SK-N-SH treated with all-trans-retinoic acid at 6 μM for 48 hours (cell line): Measurements from ENCODE around the gene HARS2.

Experiments
- ATAC-seq: fragments of 200-7000 bp; cut with Tn5 transposase; 3 replicates; pipeline ENCODE4 v1.9.1; 2020; ENCODE audit warnings: mild to moderate bottlenecking, moderate library complexity
- ARNTL ChIP-seq: fragments of 450-650 bp; formaldehyde crosslinking; IDR thresholded peaks from 2 replicates; pipeline ENCODE4 v1.5.0; 2020; ENCODE audit warnings: low read depth, mild to moderate bottlenecking, moderate library complexity, borderline replicate concordance
- BACH2 ChIP-seq: fragments of 250-450 bp; sonication (Bioruptor Pico); IDR thresholded peaks from 2 replicates; pipeline ENCODE4 v1.9.0; 2021; ENCODE audit warnings: mild to moderate bottlenecking, borderline replicate concordance
- CSDC2 ChIP-seq: fragments of 250-450 bp; sonication (Bioruptor Pico); IDR thresholded peaks from 2 replicates; pipeline ENCODE4 v1.5.0; 2020; ENCODE audit warnings: mild to moderate bottlenecking, moderate library complexity
- ESRRG ChIP-seq: fragments of 250-450 bp; sonication (Bioruptor Pico); IDR thresholded peaks from 2 replicates; pipeline ENCODE4 v1.6.1; 2021; ENCODE audit warnings: mild to moderate bottlenecking
- GLIS3 ChIP-seq: fragments of 250-450 bp; sonication (Bioruptor Pico); IDR thresholded peaks from 2 replicates; pipeline ENCODE4 v1.5.0; 2020; ENCODE audit warnings: mild to moderate bottlenecking, moderate library complexity
- ISL1 ChIP-seq: fragments of 250-450 bp; sonication (Bioruptor Pico); IDR thresholded peaks from 2 replicates; pipeline ENCODE4 v2.1.2; 2022; ENCODE audit warnings: mild to moderate bottlenecking, moderate library complexity
- OSR1 ChIP-seq: fragments of 250-450 bp; sonication (Bioruptor Pico); IDR thresholded peaks from 2 replicates; pipeline ENCODE4 v1.8.0; 2022; ENCODE audit warnings: moderate library complexity, mild to moderate bottlenecking, inconsistent platforms
- PPARA ChIP-seq: fragments of 250-450 bp; sonication (Bioruptor Pico); IDR thresholded peaks from 2 replicates; pipeline ENCODE4 v1.5.0; 2020; ENCODE audit warnings: mild to moderate bottlenecking, borderline replicate concordance
- RARB ChIP-seq: fragments of 250-450 bp; sonication (Bioruptor Pico); IDR thresholded peaks from 2 replicates; pipeline ENCODE4 v1.8.0; 2021; ENCODE audit warnings: mild to moderate bottlenecking, moderate library complexity
- SNAI2 ChIP-seq: fragments of 250-450 bp; sonication (Bioruptor Pico); IDR thresholded peaks from 2 replicates; pipeline ENCODE4 v1.5.0; 2020; ENCODE audit warnings: mild to moderate bottlenecking, moderate library complexity
- TCF4 ChIP-seq: fragments of 250-450 bp; sonication (Bioruptor Pico); IDR thresholded peaks from 2 replicates; pipeline ENCODE4 v1.8.0; 2021; ENCODE audit warnings: mild to moderate bottlenecking, moderate library complexity, borderline replicate concordance
- TOX ChIP-seq: fragments of 250-450 bp; sonication (Bioruptor Pico); IDR thresholded peaks from 2 replicates; pipeline ENCODE4 v1.8.0; 2021; ENCODE audit warnings: mild to moderate bottlenecking, moderate library complexity, borderline replicate concordance
- ZC3H10 ChIP-seq: fragments of 250-450 bp; sonication (Bioruptor Pico); IDR thresholded peaks from 2 replicates; pipeline ENCODE4 v1.5.1; 2021; ENCODE audit warnings: mild to moderate bottlenecking, moderate library complexity
- ZFP3 ChIP-seq: fragments of 250-450 bp; sonication (Bioruptor Pico); IDR thresholded peaks from 2 replicates; pipeline ENCODE4 v1.5.0; 2020; ENCODE audit warnings: mild to moderate bottlenecking, moderate library complexity
- ZFP30 ChIP-seq: fragments of 450-650 bp; formaldehyde crosslinking; IDR thresholded peaks from 2 replicates; pipeline ENCODE4 v1.5.0; 2022; ENCODE audit warnings: mild to moderate bottlenecking, moderate library complexity
- ZNF565 ChIP-seq: fragments of 450-650 bp; formaldehyde crosslinking; conservative IDR thresholded peaks from 2 replicates; pipeline ENCODE4 v1.5.0; 2020; ENCODE audit warnings: low read depth, mild to moderate bottlenecking, moderate library complexity
- ZNF70 ChIP-seq: fragments of 450-650 bp; formaldehyde crosslinking; IDR thresholded peaks from 2 replicates; pipeline ENCODE4 v1.5.0; 2020; ENCODE audit warnings: mild to moderate bottlenecking, moderate library complexity
- ZNF8 ChIP-seq: fragments of 450-650 bp; formaldehyde crosslinking; IDR thresholded peaks from 2 replicates; pipeline ENCODE4 v1.5.0; 2020; ENCODE audit warnings: mild to moderate bottlenecking, moderate library complexity
- TF ChIP-seq, protein P1 (sequence below): fragments of 250-450 bp; sonication (Bioruptor Pico); IDR thresholded peaks from 2 replicates; pipeline ENCODE4 v1.5.0; 2020; ENCODE audit warnings: mild to moderate bottlenecking, moderate library complexity
- TF ChIP-seq, protein P2 (sequence below): fragments of 250-450 bp; sonication (Bioruptor Pico); IDR thresholded peaks from 2 replicates; pipeline ENCODE4 v1.8.0; 2021; ENCODE audit warnings: low read depth, mild to moderate bottlenecking, moderate library complexity, borderline replicate concordance
- TF ChIP-seq, protein P3 (sequence below): fragments of 250-450 bp; sonication (Bioruptor Pico); IDR thresholded peaks from 2 replicates; pipeline ENCODE4 v1.5.1; 2020; ENCODE audit warnings: low read depth, mild to moderate bottlenecking, moderate library complexity
- TF ChIP-seq, protein P4 (sequence below): fragments of 250-450 bp; sonication (Bioruptor Pico); IDR thresholded peaks from 2 replicates; pipeline ENCODE4 v1.8.0; 2020; ENCODE audit warnings: mild to moderate bottlenecking, moderate library complexity, borderline replicate concordance
- TF ChIP-seq, protein P5 (sequence below): fragments of 250-450 bp; sonication (Bioruptor Pico); IDR thresholded peaks from 2 replicates; pipeline ENCODE4 v1.5.1; 2021; ENCODE audit warnings: mild to moderate bottlenecking, moderate library complexity

HARS2 gene

DNA sequence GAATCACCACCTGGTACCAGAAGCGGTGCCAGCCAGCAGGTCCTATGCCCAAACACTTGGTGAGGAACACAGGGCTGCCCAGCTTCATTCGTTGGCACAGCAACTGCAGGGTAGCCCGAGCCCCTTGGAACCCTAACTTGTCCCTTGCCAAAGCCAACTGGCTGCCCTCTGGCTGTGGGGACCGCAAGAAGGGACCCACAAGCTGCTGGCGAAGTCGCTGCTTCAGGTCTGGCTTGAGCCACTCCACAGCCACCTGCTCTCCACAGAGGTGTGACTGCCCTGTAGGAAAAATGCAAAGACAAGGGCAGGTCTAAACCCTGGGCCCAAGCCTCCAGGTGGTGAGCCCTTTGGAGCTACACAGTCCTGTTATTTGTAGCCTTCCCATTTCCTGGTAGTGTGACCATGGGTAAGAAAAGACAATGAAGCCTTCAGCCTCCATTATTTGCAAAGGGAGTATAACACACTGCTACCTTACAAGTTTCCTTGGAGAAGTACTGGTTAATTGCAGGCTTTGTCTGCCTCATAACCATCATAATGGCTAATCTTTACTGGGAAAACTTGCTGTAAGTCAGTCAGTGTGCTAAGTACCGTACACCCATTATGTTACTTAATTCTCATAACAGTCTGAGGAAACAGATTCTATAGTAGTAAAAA lies 19.7 kb upstream of the HARS2 start:
- no peak for ATAC-seq
- TF ChIP-seq ZNF565 (CRISPR knock-in tag): no peak
- TF ChIP-seq, protein P1, sequence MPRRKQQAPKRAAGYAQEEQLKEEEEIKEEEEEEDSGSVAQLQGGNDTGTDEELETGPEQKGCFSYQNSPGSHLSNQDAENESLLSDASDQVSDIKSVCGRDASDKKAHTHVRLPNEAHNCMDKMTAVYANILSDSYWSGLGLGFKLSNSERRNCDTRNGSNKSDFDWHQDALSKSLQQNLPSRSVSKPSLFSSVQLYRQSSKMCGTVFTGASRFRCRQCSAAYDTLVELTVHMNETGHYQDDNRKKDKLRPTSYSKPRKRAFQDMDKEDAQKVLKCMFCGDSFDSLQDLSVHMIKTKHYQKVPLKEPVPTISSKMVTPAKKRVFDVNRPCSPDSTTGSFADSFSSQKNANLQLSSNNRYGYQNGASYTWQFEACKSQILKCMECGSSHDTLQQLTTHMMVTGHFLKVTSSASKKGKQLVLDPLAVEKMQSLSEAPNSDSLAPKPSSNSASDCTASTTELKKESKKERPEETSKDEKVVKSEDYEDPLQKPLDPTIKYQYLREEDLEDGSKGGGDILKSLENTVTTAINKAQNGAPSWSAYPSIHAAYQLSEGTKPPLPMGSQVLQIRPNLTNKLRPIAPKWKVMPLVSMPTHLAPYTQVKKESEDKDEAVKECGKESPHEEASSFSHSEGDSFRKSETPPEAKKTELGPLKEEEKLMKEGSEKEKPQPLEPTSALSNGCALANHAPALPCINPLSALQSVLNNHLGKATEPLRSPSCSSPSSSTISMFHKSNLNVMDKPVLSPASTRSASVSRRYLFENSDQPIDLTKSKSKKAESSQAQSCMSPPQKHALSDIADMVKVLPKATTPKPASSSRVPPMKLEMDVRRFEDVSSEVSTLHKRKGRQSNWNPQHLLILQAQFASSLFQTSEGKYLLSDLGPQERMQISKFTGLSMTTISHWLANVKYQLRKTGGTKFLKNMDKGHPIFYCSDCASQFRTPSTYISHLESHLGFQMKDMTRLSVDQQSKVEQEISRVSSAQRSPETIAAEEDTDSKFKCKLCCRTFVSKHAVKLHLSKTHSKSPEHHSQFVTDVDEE: no peak
- TF ChIP-seq, protein P2, sequence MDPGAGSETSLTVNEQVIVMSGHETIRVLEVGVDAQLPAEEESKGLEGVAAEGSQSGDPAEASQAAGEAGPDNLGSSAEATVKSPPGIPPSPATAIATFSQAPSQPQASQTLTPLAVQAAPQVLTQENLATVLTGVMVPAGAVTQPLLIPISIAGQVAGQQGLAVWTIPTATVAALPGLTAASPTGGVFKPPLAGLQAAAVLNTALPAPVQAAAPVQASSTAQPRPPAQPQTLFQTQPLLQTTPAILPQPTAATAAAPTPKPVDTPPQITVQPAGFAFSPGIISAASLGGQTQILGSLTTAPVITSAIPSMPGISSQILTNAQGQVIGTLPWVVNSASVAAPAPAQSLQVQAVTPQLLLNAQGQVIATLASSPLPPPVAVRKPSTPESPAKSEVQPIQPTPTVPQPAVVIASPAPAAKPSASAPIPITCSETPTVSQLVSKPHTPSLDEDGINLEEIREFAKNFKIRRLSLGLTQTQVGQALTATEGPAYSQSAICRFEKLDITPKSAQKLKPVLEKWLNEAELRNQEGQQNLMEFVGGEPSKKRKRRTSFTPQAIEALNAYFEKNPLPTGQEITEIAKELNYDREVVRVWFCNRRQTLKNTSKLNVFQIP: no peak
- TF ChIP-seq, protein P3, sequence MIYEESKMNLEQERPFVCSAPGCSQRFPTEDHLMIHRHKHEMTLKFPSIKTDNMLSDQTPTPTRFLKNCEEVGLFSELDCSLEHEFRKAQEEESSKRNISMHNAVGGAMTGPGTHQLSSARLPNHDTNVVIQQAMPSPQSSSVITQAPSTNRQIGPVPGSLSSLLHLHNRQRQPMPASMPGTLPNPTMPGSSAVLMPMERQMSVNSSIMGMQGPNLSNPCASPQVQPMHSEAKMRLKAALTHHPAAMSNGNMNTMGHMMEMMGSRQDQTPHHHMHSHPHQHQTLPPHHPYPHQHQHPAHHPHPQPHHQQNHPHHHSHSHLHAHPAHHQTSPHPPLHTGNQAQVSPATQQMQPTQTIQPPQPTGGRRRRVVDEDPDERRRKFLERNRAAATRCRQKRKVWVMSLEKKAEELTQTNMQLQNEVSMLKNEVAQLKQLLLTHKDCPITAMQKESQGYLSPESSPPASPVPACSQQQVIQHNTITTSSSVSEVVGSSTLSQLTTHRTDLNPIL (CRISPR knock-in tag): no peak
- no peak for TF ChIP-seq SNAI2 (CRISPR knock-in tag)
- no peak for TF ChIP-seq ZC3H10
- TF ChIP-seq TCF4 (CRISPR knock-in tag): no peak
- TF ChIP-seq ESRRG (CRISPR knock-in tag): no peak
- no peak for TF ChIP-seq PPARA (CRISPR knock-in tag)
- no peak for TF ChIP-seq BACH2 (CRISPR knock-in tag)
- no peak for TF ChIP-seq CSDC2 (CRISPR knock-in tag)
- TF ChIP-seq ZFP3: no peak
- no peak for TF ChIP-seq TOX
- TF ChIP-seq, protein P4, sequence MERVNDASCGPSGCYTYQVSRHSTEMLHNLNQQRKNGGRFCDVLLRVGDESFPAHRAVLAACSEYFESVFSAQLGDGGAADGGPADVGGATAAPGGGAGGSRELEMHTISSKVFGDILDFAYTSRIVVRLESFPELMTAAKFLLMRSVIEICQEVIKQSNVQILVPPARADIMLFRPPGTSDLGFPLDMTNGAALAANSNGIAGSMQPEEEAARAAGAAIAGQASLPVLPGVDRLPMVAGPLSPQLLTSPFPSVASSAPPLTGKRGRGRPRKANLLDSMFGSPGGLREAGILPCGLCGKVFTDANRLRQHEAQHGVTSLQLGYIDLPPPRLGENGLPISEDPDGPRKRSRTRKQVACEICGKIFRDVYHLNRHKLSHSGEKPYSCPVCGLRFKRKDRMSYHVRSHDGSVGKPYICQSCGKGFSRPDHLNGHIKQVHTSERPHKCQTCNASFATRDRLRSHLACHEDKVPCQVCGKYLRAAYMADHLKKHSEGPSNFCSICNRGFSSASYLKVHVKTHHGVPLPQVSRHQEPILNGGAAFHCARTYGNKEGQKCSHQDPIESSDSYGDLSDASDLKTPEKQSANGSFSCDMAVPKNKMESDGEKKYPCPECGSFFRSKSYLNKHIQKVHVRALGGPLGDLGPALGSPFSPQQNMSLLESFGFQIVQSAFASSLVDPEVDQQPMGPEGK (CRISPR knock-in tag): no peak
- no peak for TF ChIP-seq ISL1

DNA sequence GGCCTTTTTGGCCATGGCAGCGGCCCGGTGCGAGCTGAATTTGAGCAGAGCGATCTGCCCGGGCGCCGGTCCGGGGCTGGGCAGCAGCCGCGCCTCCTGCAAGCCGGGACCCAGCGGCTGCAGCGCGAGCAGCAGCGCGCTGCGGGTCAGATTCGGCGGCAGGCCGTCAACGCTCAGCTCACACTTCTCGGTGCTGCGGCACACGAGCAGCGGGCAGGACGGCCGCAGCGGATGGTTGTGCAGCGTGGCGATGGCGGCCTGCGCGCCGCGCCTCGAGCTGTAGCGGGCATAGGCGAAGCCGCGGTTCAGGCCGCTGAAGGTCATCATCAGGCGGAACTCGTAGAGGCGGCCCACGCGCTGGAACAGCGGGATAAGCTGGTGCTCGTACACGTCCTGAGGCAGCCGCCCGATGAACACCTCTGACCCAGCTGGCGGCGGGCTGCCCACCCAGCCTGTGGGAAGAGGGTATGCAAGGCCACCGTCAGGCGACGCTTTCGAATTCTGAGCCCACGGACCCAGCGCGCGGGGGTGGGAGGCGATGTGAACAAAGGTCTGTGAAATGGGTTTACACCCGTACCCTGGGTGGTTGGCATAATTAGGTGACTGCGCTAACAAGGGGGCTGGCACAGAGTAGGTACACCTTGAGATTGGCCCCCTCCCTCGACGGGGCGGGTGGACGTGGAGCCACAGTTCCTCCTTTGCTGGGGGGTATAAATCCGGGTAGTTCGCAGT lies 18.6 kb upstream of the HARS2 start:
- peak; percentile 6 for ATAC-seq
- TF ChIP-seq, protein P5, sequence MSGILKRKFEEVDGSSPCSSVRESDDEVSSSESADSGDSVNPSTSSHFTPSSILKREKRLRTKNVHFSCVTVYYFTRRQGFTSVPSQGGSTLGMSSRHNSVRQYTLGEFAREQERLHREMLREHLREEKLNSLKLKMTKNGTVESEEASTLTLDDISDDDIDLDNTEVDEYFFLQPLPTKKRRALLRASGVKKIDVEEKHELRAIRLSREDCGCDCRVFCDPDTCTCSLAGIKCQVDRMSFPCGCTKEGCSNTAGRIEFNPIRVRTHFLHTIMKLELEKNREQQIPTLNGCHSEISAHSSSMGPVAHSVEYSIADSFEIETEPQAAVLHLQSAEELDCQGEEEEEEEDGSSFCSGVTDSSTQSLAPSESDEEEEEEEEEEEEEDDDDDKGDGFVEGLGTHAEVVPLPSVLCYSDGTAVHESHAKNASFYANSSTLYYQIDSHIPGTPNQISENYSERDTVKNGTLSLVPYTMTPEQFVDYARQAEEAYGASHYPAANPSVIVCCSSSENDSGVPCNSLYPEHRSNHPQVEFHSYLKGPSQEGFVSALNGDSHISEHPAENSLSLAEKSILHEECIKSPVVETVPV (CRISPR knock-in tag): no peak
- no peak for TF ChIP-seq SNAI2 (CRISPR knock-in tag)
- no peak for TF ChIP-seq ZNF8 (CRISPR knock-in tag)
- TF ChIP-seq, protein P2: no peak
- TF ChIP-seq RARB (CRISPR knock-in tag): no peak
- no peak for TF ChIP-seq OSR1
- no peak for TF ChIP-seq ZC3H10
- TF ChIP-seq ARNTL (CRISPR knock-in tag): no peak
- TF ChIP-seq ZNF565 (CRISPR knock-in tag): no peak
- TF ChIP-seq ZNF70: no peak
- TF ChIP-seq ZFP30 (CRISPR knock-in tag): no peak
- TF ChIP-seq, protein P1: no peak
- no peak for TF ChIP-seq GLIS3
- TF ChIP-seq, protein P3 (CRISPR knock-in tag): no peak
- no peak for TF ChIP-seq ZFP3
